ENCODE data around the gene MBOAT1.

The MBOAT1 gene

DNA sequence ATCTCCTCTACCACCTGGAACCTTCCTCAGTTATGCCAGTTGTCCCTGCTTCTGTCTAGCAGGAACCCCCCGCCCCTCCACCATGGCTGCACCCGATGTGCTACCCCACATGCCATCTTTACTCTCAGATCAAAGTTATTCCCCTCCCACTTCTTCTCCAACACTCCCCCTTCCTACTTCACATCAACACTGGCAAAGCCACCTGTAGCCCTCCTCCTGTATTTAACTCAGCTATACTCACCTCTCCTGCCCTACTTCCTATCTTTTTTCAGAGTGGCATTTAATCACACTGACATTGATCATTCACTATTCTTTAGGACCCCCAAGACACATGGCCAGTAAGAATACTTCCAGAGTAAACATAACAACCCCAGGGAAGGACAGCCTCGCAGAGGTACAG is 84.3 kb downstream of the MBOAT1 start:
- H3K9me3 ChIP-seq (ENCODE audit: control insufficient read depth in 5 of 5, low read length in 5 of 5), result no peaks in the 10 kb centered on the region
- peaks cover 0 to 14% (median 0%) of the 10 kb centered on the region in 5 donors for H3K4me1 ChIP-seq (ENCODE audit: control insufficient read depth in 5 of 5, insufficient read depth in 5 of 5, low read length in 5 of 5)
- H3K27me3 ChIP-seq (ENCODE audit: control insufficient read depth in 5 of 5, insufficient read depth in 4 of 5, low read length in 5 of 5), result no peaks in the 10 kb centered on the region
- no peak overlapping the region for H3K27ac ChIP-seq (ENCODE audit: low read depth, low read length)
- peaks cover 5 to 21% (median 11%) of the 10 kb centered on the region in 5 donors for H3K36me3 ChIP-seq (ENCODE audit: control insufficient read depth in 5 of 5, insufficient read depth in 5 of 5, low read length in 5 of 5)
- H3K4me3 ChIP-seq (ENCODE audit: low read depth in 1 of 5, low read length in 5 of 5), result no peak overlapping the region
- no peak overlapping the region for H3K9ac ChIP-seq (ENCODE audit: low read length in 5 of 5)

DNA sequence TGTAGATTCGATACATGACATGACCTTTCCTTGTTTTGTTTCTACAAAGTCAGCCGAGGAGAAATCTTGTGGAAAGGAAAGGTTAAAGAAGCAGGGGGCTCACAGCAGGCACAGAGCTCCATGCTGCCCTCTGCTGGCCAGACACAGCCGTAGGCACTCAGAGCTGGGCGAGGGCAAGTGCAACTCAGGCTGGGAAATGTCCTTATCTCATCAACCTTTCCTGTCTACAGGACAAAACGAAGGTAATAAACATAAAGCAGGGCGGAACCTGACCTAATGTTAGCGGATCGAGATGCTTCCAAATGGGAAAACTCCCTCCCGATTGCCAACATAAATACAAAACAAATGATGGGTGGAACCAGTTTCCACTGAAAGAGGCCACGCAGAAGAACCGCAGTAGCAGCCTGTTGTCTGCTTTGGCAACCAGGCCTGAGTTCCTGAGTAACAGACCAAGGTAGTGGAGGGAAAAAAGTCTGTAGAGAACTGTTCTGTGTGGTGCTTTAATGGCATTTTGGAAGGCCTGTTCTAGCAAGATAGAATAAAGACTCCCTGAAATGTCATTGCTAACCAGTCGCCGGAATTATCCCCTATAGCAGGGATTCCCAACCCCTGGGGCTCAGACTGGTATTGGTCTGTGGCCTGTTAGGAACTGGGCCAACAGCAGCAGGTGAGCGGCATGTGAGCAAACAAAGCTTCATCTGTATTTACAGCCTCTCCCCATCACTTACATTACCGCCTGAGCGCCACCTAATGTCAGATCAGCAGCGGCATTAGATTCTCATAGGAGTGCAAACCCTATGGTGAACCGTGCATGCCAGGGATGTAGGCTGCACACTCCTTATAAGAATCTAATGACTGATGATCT is 85.2 kb downstream of the MBOAT1 start:
- Histone ChIP-seq H3K9me3 (ENCODE audit: control insufficient read depth in 5 of 5, low read length in 5 of 5) (no peaks in the 10 kb centered on the region), H3K27me3 (ENCODE audit: control insufficient read depth in 5 of 5, insufficient read depth in 4 of 5, low read length in 5 of 5) (no peaks in the 10 kb centered on the region), H3K4me1 (ENCODE audit: control insufficient read depth in 5 of 5, insufficient read depth in 5 of 5, low read length in 5 of 5) (peaks cover 0 to 14% (median 0%) of the 10 kb centered on the region in 5 donors), H3K4me3 (ENCODE audit: low read depth in 1 of 5, low read length in 5 of 5) (no peak overlapping the region), H3K9ac (ENCODE audit: low read length in 5 of 5) (no peak overlapping the region), H3K36me3 (ENCODE audit: control insufficient read depth in 5 of 5, insufficient read depth in 5 of 5, low read length in 5 of 5) (peaks cover 7 to 20% (median 11%) of the 10 kb centered on the region in 5 donors), H3K27ac (ENCODE audit: low read depth, low read length) (no peak overlapping the region)

DNA sequence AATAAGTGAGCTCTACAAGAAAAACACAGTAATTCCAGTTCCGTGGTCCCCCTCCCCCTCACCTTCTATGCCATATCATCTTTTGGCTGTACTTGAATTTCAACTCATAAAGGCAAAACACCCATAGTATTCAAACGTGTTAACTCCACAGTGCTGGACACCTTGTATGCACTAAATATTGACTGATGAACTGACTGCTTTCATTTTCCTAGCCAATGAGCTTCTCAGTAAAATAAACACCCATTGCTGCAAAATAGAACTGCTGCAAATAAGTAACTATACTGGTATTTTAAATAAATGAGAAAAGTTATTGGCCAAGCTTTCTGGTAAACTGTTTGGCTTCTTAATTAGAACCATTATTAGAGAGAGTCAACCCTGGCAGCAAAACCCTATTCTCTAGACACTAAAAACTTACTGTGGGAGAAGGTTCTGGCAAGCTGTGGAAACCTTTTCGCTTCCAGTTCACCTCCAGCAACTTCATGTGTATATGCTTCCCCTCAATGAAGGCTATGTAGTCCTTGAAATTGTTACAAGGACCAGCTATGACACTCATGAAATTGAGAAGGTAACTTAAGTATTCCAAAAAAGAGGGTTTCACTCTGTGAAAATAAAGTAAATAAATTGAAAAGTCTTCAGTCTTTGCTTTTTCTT is 86.0 kb downstream of the MBOAT1 start:
- Histone ChIP-seq H3K4me1 (ENCODE audit: control insufficient read depth in 5 of 5, insufficient read depth in 5 of 5, low read length in 5 of 5) (peaks cover 0 to 14% (median 0%) of the 10 kb centered on the region in 5 donors), H3K27ac (ENCODE audit: low read depth, low read length) (no peak overlapping the region), H3K4me3 (ENCODE audit: low read depth in 1 of 5, low read length in 5 of 5) (no peak overlapping the region), H3K36me3 (ENCODE audit: control insufficient read depth in 5 of 5, insufficient read depth in 5 of 5, low read length in 5 of 5) (peaks cover 11 to 24% (median 13%) of the 10 kb centered on the region in 5 donors), H3K27me3 (ENCODE audit: control insufficient read depth in 5 of 5, insufficient read depth in 4 of 5, low read length in 5 of 5) (no peaks in the 10 kb centered on the region), H3K9me3 (ENCODE audit: control insufficient read depth in 5 of 5, low read length in 5 of 5) (no peaks in the 10 kb centered on the region), H3K9ac (ENCODE audit: low read length in 5 of 5) (no peak overlapping the region)

DNA sequence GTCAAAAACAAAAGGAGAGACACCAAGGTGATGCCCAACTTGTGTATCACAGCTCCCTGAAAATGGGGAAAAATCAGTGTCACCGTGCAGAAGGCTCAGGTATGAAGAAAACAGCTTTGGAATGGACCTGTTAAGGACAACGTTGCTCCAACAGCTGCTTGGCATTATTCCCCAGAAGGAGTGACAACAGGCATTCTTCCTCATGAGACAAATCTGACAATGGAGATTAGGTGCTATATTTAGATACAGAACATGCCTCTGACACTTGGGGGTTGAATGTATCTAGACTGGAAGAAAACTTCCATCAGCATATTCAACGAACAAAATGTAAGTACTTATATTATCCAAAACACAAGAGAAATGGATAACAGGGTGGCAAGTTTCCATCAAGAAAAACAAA is 87.7 kb downstream of the MBOAT1 start:
- Histone ChIP-seq H3K36me3 (ENCODE audit: control insufficient read depth in 5 of 5, insufficient read depth in 5 of 5, low read length in 5 of 5) (peaks cover 15 to 28% (median 16%) of the 10 kb centered on the region in 5 donors), H3K4me1 (ENCODE audit: control insufficient read depth in 5 of 5, insufficient read depth in 5 of 5, low read length in 5 of 5) (peaks cover 0 to 7% (median 0%) of the 10 kb centered on the region in 5 donors), H3K9ac (ENCODE audit: low read length in 5 of 5) (no peak overlapping the region), H3K27me3 (ENCODE audit: control insufficient read depth in 5 of 5, insufficient read depth in 4 of 5, low read length in 5 of 5) (no peaks in the 10 kb centered on the region), H3K27ac (ENCODE audit: low read depth, low read length) (no peak overlapping the region), H3K4me3 (ENCODE audit: low read depth in 1 of 5, low read length in 5 of 5) (no peak overlapping the region), H3K9me3 (ENCODE audit: control insufficient read depth in 5 of 5, low read length in 5 of 5) (no peaks in the 10 kb centered on the region)

DNA sequence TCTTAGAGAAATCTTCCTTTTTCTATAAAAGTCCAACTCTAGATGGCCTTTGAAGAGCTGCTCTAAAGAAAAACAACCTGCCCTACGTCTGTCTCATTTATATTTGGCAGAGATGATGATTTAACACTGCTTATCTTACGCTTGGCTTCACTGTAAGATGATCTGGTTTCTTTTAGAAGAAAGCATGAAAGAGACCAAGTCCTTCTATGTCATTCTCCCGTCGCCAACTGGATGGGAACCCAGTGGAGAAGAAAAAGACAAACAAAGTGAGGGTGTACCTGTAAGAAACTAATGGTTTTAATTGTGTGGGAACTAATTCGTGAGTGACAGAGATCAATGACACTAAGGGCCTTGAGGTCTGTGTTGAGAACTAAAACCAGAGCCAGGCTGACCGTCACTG is 92.8 kb downstream of the MBOAT1 start:
- Histone ChIP-seq H3K4me3 (ENCODE audit: low read depth in 1 of 5, low read length in 5 of 5) (no peak overlapping the region), H3K36me3 (ENCODE audit: control insufficient read depth in 5 of 5, insufficient read depth in 5 of 5, low read length in 5 of 5) (peaks cover 17 to 42% (median 25%) of the 10 kb centered on the region in 5 donors), H3K9me3 (ENCODE audit: control insufficient read depth in 5 of 5, low read length in 5 of 5) (no peaks in the 10 kb centered on the region), H3K9ac (ENCODE audit: low read length in 5 of 5) (no peak overlapping the region), H3K27me3 (ENCODE audit: control insufficient read depth in 5 of 5, insufficient read depth in 4 of 5, low read length in 5 of 5) (no peaks in the 10 kb centered on the region), H3K4me1 (ENCODE audit: control insufficient read depth in 5 of 5, insufficient read depth in 5 of 5, low read length in 5 of 5) (no peaks in the 10 kb centered on the region), H3K27ac (ENCODE audit: low read depth, low read length) (no peak overlapping the region)

DNA sequence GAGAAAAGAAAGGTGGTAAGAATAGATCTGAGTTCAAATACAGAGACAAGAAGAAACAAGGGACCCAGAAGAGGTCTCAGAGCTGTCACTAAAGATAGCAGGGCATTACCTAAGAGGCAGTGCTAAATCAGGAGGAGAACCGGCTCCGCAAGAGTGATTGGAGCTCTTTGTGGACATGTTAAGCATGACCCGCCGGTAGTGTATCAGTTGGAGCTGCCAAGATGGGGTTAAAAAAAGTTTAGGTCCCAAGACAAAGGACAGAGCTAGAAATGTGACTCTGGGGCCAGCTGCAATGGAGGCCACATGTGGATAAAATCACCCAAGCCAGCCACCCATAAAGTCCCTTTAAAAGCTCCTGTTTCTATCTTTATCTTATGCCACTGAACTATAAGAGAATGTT is 93.4 kb downstream of the MBOAT1 start:
- H3K36me3 ChIP-seq (ENCODE audit: control insufficient read depth in 5 of 5, insufficient read depth in 5 of 5, low read length in 5 of 5), result peaks cover 16 to 42% (median 19%) of the 10 kb centered on the region in 5 donors
- H3K4me1 ChIP-seq (ENCODE audit: control insufficient read depth in 5 of 5, insufficient read depth in 5 of 5, low read length in 5 of 5), result no peaks in the 10 kb centered on the region
- no peaks in the 10 kb centered on the region for H3K9me3 ChIP-seq (ENCODE audit: control insufficient read depth in 5 of 5, low read length in 5 of 5)
- no peak overlapping the region for H3K4me3 ChIP-seq (ENCODE audit: low read depth in 1 of 5, low read length in 5 of 5)
- H3K9ac ChIP-seq (ENCODE audit: low read length in 5 of 5), result no peak overlapping the region
- no peaks in the 10 kb centered on the region for H3K27me3 ChIP-seq (ENCODE audit: control insufficient read depth in 5 of 5, insufficient read depth in 4 of 5, low read length in 5 of 5)
- no peak overlapping the region for H3K27ac ChIP-seq (ENCODE audit: low read depth, low read length)

DNA sequence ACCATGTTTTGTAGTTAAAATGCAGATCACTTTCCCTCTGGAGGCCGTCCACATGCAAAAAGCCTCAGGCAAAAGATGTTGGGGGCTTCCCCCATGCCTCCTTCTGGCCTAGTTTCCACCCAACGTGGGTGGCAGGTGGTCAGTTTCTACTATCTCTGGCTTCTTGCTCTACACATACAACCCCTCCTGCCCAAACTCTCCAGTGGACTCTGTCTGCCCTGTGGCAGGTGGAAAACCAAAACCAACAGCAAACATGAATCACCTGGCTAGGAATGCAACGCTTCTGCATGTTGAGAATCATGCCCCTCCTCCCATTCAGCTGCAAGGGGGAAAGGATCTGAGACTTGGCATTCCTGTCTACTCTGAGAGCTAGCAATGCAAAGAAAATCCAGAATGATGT is 94.8 kb downstream of the MBOAT1 start:
- Histone ChIP-seq H3K4me3 (ENCODE audit: low read depth in 1 of 5, low read length in 5 of 5) (no peak overlapping the region), H3K9ac (ENCODE audit: low read length in 5 of 5) (no peak overlapping the region), H3K9me3 (ENCODE audit: control insufficient read depth in 5 of 5, low read length in 5 of 5) (no peaks in the 10 kb centered on the region), H3K27me3 (ENCODE audit: control insufficient read depth in 5 of 5, insufficient read depth in 4 of 5, low read length in 5 of 5) (no peaks in the 10 kb centered on the region), H3K4me1 (ENCODE audit: control insufficient read depth in 5 of 5, insufficient read depth in 5 of 5, low read length in 5 of 5) (no peaks in the 10 kb centered on the region), H3K36me3 (ENCODE audit: control insufficient read depth in 5 of 5, insufficient read depth in 5 of 5, low read length in 5 of 5) (peaks cover 23 to 51% (median 26%) of the 10 kb centered on the region in 5 donors), H3K27ac (ENCODE audit: low read depth, low read length) (no peak overlapping the region)

DNA sequence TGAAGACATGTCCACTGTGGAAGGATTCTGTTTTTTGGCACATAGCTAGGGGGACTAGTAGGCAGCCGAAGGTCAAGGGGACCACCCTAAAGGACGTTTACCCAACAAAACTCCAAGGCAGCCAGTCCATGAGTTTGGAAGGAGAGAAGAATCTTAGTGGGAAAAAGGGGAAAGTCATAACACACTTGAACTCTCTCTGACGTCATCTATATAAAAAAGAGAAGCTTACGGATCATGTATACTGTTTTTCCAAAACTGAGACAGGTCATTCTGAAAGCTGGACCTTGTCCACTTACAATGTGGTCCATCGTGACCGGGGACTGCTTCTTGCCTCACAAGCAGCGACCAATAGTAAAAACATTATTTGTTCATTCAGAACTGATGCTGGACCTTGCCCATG is 95.5 kb downstream of the MBOAT1 start:
- Histone ChIP-seq H3K9me3 (ENCODE audit: control insufficient read depth in 5 of 5, low read length in 5 of 5) (no peaks in the 10 kb centered on the region), H3K9ac (ENCODE audit: low read length in 5 of 5) (no peak overlapping the region), H3K4me3 (ENCODE audit: low read depth in 1 of 5, low read length in 5 of 5) (no peak overlapping the region), H3K27me3 (ENCODE audit: control insufficient read depth in 5 of 5, insufficient read depth in 4 of 5, low read length in 5 of 5) (no peaks in the 10 kb centered on the region), H3K36me3 (ENCODE audit: control insufficient read depth in 5 of 5, insufficient read depth in 5 of 5, low read length in 5 of 5) (peaks cover 28 to 52% (median 29%) of the 10 kb centered on the region in 5 donors), H3K27ac (ENCODE audit: low read depth, low read length) (no peak overlapping the region), H3K4me1 (ENCODE audit: control insufficient read depth in 5 of 5, insufficient read depth in 5 of 5, low read length in 5 of 5) (no peaks in the 10 kb centered on the region)

DNA sequence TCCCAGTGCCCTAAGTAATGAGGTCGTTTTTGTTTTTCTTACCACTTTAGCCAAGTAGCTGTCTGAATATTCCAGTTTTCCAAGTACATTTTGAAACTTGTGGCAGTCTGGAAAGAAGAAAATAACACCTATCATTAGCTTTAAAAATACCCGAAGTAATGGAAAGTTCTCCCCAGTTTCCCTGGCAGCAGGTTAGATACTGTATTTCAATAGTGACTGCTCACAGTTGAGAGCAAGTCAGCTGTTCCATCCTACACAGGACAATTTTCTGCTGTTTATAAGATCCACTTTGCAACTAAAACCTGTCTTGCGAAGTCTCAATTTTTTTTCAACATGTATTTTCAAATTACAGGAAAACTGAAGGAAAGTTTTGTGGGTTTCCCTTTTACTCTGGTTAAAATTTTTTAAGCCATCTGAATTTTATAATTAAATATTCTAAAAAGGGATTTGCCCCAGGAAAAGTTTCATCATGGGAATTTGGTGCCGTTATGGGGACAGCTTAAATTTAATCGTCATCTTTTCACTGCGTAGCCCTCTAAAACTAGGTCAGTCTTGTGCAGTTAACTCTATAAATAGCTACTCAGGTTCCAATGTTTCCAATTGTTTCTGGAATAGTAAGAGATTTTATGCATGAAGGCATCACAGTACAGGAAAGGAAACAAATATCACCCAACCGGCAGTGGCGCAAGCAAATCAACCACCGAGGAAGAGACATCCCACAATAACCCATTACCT is 96.9 kb downstream of the MBOAT1 start:
- Histone ChIP-seq H3K27me3 (ENCODE audit: control insufficient read depth in 5 of 5, insufficient read depth in 4 of 5, low read length in 5 of 5) (no peaks in the 10 kb centered on the region), H3K9ac (ENCODE audit: low read length in 5 of 5) (no peak overlapping the region), H3K9me3 (ENCODE audit: control insufficient read depth in 5 of 5, low read length in 5 of 5) (no peaks in the 10 kb centered on the region), H3K36me3 (ENCODE audit: control insufficient read depth in 5 of 5, insufficient read depth in 5 of 5, low read length in 5 of 5) (peaks cover 26 to 49% (median 31%) of the 10 kb centered on the region in 5 donors), H3K4me3 (ENCODE audit: low read depth in 1 of 5, low read length in 5 of 5) (no peak overlapping the region), H3K27ac (ENCODE audit: low read depth, low read length) (no peak overlapping the region), H3K4me1 (ENCODE audit: control insufficient read depth in 5 of 5, insufficient read depth in 5 of 5, low read length in 5 of 5) (no peaks in the 10 kb centered on the region)

Data from subcutaneous abdominal adipose tissue (tissue), 5 donors.